Neuron (in vitro differentiated cells): ENCODE results near the gene HESX1.

Experiments used
- H2AFZ ChIP-seq: one replicate; pipeline ENCODE4 v1.6.1; 2013; ENCODE audit warnings: low read depth, mild to moderate bottlenecking, inconsistent platforms, low read length, moderate library complexity
- H3K27me3 ChIP-seq: one replicate; pipeline ENCODE4 v1.6.1; 2013; ENCODE audit warnings: low read length; ENCODE audit not compliant: insufficient read depth
- H3K36me3 ChIP-seq: one replicate; pipeline ENCODE4 v1.6.1; 2013; ENCODE audit warnings: low read length; ENCODE audit not compliant: insufficient read depth
- H3K4me1 ChIP-seq: one replicate; pipeline ENCODE4 v1.6.1; 2013; ENCODE audit warnings: low read length; ENCODE audit not compliant: insufficient read depth
- H3K4me3 ChIP-seq: 2 replicates; pipeline ENCODE4 v1.5.1; 2013; ENCODE audit warnings: mild to moderate bottlenecking, low read length, moderate library complexity
- H3K9me3 ChIP-seq: one replicate; pipeline ENCODE4 v1.6.1; 2013; ENCODE audit warnings: low read length

HESX1 gene

DNA sequence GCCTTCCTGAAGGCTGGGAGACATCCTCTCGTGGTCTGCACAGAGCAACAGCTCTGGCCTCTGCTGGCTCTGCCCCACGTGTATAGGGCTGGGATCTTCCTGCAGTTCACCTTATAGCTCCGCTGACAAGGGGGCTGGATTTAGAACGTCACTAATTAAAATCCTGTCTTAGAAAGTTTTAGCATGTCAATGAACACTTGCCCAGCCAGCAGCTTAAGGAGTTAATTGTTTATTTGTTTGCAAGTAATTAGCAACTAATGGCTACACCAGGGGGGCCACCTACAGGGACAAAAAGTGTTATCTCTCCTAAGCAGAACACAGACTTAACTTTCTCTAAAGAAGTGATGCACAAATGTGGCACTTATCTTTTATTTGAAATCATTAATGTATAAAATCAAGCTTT lies at the start of gene HESX1:
Gene HESX1 (minus strand): TSS at position 84 of the 403 bp plus-strand sequence. CDS start 60 bp downstream, at position 24.
- Histone ChIP-seq H3K9me3 (no peaks in the 10 kb centered on the region), H3K4me3 (no peak within 1 kb of the TSS), H3K4me1 (no peaks in the 10 kb centered on the region), H3K36me3 (no peaks in the 10 kb centered on the region), H2AFZ (no peak within 1 kb of the TSS), H3K27me3 (no peaks in the 10 kb centered on the region)

DNA sequence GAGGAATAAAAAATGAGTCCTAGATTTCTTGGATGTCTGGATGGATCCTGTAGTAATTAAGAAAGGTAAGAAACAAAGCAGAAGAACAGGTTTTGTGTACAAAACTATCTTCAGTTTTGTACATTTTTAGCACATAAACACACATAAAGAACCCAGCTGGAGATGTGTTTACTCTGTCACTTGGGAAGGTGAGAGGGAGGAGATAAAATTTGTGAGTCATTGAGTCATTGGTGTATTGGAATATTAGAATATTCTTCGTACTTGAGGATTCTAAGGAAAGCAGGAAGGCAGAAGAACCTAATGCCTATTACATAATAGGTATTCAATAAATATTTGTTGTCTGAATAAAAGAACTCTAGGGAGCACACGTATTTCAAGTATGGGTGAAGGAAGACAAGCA lies 45.2 kb upstream of the HESX1 start:
- Histone ChIP-seq H3K9me3 (no peaks in the 10 kb centered on the region), H3K4me1 (no peaks in the 10 kb centered on the region), H3K36me3 (peaks cover 74% of the 10 kb centered on the region), H2AFZ (no peak overlapping the region), H3K27me3 (no peaks in the 10 kb centered on the region), H3K4me3 (no peak overlapping the region)

DNA sequence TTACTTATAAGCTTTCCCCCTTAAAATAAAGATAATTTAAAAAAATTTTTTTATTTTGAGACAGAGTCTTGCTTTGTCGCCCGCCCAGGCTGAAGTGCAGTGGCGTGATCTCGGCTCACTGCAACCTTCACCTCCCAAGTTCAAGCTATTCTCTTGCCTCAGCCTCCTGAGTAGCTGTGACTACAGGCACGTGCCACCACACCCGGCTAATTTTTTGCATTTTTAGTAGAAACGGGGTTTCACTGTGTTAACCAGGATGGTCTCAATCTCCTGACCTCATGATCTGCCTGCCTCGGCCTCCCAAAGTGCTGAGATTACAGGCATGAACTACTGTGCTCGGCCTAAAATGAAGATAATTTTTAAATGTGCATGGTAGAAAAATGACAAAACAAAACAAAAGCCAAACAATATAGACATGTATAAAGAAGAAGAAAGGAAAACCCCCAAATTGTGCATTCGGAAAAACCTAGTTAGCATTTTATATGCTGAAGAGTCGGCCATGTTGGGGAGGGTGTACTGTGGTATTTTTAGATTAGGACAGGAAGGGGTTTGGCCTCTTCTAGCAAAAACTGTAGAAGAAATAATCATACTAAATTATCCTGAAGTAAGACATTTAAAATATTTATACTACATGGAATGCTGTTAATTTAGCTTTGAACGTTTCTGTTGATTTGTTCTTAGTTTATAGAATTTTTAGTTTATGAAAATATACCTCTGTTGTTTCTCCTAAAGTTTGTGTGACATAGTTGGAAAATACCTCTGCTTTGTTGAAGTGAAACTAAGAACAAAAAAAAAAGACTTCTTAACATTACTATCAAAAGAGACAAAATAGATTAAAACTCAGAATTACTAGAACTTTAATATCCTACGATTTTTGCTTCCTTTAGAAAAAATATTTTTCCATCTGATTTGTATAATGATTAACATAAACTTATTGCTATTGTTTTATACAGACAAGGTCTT lies 35.1 kb upstream of the HESX1 start:
- Histone ChIP-seq H3K9me3 (peaks cover 2% of the 10 kb centered on the region), H2AFZ (no peak overlapping the region), H3K36me3 (peaks cover 13% of the 10 kb centered on the region), H3K4me3 (no peak overlapping the region), H3K27me3 (no peaks in the 10 kb centered on the region), H3K4me1 (no peaks in the 10 kb centered on the region)

DNA sequence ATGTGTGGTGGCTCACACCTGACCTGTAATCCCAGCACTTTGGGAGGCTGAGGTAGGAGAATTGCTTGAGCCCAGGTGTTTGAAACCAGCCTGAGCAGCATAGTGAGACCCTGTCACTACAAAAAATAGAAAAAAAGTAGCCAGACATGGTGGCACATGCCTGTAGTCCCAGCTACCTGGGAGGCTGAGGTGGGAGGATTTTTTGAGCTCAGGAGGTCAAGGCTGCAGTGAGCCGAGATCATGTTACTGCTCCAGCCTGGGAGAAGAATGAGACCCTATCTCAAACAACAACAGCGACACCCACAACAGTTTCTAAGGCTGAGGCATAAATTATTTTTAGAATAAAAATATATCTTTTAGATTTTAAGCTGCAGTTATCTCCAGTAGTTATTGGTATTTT lies 34.0 kb upstream of the HESX1 start:
- H3K27me3 ChIP-seq = no peaks in the 10 kb centered on the region
- no peak overlapping the region for H3K4me3 ChIP-seq
- peaks cover 7% of the 10 kb centered on the region for H3K36me3 ChIP-seq
- H2AFZ ChIP-seq = no peak overlapping the region
- peaks cover 2% of the 10 kb centered on the region for H3K9me3 ChIP-seq
- peaks cover 7% of the 10 kb centered on the region for H3K4me1 ChIP-seq

DNA sequence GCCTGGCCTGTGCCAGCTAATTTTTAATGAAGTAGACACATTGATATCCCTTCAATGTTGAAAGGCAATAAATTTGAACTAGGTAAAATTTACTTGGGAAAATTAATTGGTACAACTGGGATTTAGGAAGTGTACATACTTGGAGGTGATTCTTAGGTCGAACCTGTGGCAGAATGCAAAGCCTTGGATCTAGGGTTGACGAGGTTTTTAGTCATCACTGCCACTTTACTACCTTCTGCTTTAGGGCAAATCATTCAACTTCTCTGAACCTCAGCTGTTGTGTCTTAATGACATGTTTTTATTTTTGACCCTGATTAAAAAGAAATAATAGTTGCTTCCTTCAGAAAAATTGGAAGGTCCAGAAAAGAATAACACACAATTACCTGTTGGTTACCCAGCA lies 30.2 kb upstream of the HESX1 start:
- Histone ChIP-seq H3K36me3 (no peaks in the 10 kb centered on the region), H3K9me3 (no peaks in the 10 kb centered on the region), H3K27me3 (no peaks in the 10 kb centered on the region), H2AFZ (no peak overlapping the region), H3K4me3 (no peak overlapping the region), H3K4me1 (peaks cover 12% of the 10 kb centered on the region)

DNA sequence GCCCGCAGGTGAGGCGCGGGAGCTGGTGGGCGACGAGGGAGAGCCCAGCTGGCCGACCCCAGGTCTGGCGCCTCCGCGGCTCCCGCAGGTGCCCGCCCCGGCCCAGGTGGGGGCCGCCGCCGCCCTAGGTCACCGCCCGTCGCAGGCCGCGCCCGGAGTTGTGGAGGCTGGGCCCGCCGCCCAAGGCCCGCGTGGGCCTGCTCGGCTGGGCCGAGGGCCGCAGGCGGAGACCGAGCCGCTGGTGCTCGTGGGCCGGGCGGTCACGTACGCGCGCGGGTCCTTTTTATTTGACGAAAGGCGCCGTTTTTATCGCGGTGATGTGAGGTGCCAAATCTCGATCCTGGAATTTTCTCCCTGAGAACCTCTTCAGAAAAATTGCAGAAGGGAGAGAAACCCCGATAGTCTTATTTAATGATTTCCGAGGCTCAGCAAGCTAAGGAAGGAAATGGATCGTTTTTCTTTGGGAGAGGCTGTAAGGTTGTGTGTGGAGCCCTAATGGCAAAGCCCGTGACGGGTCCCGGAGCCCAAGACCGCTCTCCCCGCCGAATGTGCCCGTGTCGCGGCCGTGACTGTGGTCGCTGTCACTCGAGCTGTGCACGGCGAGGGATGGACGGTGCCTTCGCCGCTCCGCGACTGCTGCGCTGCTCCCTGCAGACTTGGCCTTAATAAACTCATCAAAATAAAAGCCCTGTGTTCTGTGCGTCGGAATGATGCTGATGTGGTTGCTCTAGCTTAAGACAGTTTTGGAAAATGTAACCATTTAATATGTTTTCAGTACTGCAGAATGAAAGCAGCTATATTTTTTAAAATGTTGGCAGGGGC lies 28.4 kb upstream of the HESX1 start:
- H3K4me1 ChIP-seq = peaks cover 12% of the 10 kb centered on the region

DNA sequence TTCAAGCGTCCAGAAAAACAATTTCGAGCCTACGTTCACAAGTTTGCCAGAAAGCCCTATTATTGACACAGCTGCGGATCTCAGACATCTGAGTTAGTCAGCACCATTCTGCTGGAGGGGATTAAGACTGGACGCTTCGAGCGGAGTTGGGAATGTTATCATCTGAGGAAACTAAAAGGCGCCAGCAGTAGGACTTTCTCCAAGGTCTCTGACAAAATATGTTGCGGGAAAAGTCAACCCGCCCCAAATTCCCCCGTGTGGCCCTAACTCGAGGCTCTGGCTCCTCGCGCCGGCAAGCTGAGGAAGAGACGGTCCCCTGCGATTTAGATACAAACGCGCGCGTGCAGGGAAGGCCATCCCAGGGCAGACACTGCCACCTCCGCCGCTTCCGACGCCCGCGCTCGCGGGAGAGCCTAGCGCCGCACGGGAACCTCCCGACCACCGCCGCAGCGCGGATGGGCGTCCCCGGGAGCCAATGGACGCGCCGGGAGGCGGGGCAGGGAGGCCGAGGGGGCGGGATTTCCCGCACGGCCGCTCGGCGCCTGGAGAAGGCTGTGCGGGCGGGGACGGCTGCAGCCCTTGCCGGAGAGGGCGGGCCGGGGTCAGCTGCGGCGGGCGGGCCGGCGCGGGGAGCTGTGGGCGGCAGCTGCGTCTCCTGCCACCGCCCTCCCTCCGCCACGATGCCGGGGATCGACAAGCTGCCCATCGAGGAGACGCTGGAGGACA lies 27.6 kb upstream of the HESX1 start, which contains the start of gene APPL1:
Gene APPL1 (plus strand): TSS at position 526 of the 726 bp plus-strand sequence. CDS start 155 bp downstream, at position 681.
- no peaks in the 10 kb centered on the region for H3K27me3 ChIP-seq
- H3K9me3 ChIP-seq = no peaks in the 10 kb centered on the region
- no peaks in the 10 kb centered on the region for H3K36me3 ChIP-seq
- peaks cover 12% of the 10 kb centered on the region for H3K4me1 ChIP-seq
- peak within 1 kb of the TSS; percentile 97 for H3K4me3 ChIP-seq
- H2AFZ ChIP-seq = peak within 1 kb of the TSS; percentile 98

More for the DNA sequence above, 28.4 kb upstream of the HESX1 start:
- Histone ChIP-seq H3K9me3 (no peaks in the 10 kb centered on the region), H2AFZ (peak overlapping the region; percentile 98), H3K36me3 (no peaks in the 10 kb centered on the region), H3K4me3 (peak overlapping the region; percentile 97), H3K27me3 (no peaks in the 10 kb centered on the region)

DNA sequence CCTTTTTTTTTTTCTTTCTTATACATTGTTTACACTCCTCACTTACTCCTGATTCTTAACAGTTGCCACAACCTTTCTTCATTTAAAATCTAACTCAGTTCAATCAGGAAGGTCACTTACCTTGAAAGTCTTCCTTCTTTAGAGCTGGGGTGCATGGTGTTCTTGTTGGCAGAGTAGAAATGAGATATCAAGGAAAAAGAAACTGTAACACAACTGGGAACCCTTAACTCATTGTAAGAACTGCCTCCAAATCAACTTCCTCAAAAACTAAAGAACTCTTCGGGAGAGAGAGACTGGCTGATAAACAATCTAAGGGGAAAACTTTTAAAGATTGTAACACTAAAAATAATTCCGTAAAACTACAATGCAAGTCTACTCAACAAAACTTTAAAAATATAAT lies 26.4 kb upstream of the HESX1 start:
- H3K36me3 ChIP-seq = no peaks in the 10 kb centered on the region
- no peaks in the 10 kb centered on the region for H3K9me3 ChIP-seq
- H2AFZ ChIP-seq = no peak overlapping the region
- H3K4me3 ChIP-seq = no peak overlapping the region
- no peaks in the 10 kb centered on the region for H3K27me3 ChIP-seq
- H3K4me1 ChIP-seq = peaks cover 12% of the 10 kb centered on the region

DNA sequence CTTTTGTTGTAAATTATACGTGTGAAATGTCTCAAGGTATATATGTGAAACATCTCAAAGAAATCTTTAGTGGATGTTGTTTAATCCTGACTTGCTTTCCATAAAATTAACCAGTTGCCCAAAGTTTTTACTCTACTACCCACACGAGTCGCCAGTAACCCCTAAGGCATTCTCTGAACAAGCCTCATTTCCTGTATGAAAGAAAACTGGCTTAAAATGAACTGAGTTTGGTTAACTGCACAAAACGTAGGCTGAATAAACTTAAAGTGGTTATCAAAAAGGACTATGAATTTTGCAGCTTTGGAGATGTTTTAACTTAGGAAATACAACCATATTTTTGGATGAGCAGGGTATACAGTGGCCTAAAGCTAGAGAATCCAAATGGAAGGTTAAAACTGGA lies 25.1 kb upstream of the HESX1 start:
- Histone ChIP-seq H3K4me3 (no peak overlapping the region), H3K4me1 (peaks cover 12% of the 10 kb centered on the region), H3K36me3 (no peaks in the 10 kb centered on the region), H3K9me3 (no peaks in the 10 kb centered on the region), H3K27me3 (no peaks in the 10 kb centered on the region), H2AFZ (no peak overlapping the region)

DNA sequence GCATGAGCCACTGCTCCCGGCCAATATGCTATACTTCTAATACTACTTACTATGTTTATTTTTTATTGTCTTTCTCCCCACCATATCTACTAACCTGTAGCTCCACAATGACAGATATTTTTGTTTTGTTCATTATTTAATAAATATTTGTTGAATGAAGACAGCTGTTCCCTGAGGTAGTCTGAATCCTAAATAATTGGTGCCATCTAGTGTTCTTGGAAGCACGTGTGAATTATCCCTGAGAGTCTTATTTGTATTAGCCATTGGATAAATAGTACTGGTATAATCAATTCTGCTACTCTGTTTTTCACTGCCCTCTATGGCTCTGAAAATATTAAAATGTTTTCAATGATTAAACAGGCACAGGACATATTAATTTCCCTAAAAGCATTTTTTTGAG lies 22.1 kb upstream of the HESX1 start:
- peaks cover 3% of the 10 kb centered on the region for H3K4me1 ChIP-seq
- H3K27me3 ChIP-seq = no peaks in the 10 kb centered on the region
- no peak overlapping the region for H2AFZ ChIP-seq
- H3K36me3 ChIP-seq = no peaks in the 10 kb centered on the region
- H3K4me3 ChIP-seq = no peak overlapping the region
- H3K9me3 ChIP-seq = no peaks in the 10 kb centered on the region

DNA sequence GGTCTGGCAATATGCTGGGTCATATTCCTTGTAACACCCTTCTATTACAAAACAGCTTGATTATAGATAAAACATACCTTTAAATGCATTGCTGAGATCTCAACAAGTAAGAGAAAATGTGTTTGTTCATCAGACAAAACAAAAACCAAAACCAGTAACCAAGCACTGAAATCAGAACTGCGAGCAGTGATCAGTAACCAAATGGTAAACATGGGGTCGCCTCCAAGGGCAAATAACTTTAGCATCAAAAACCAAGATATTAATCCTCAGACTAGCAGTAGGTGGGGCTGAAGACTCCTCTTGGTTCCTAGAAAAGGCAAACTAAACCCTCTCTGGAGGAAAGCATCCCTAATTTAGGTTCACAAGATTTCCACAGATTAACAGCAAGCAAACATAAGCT lies 6.6 kb upstream of the HESX1 start:
- H2AFZ ChIP-seq = no peak overlapping the region
- H3K4me1 ChIP-seq = no peaks in the 10 kb centered on the region
- no peaks in the 10 kb centered on the region for H3K27me3 ChIP-seq
- H3K4me3 ChIP-seq = no peak overlapping the region
- no peaks in the 10 kb centered on the region for H3K9me3 ChIP-seq
- no peaks in the 10 kb centered on the region for H3K36me3 ChIP-seq

DNA sequence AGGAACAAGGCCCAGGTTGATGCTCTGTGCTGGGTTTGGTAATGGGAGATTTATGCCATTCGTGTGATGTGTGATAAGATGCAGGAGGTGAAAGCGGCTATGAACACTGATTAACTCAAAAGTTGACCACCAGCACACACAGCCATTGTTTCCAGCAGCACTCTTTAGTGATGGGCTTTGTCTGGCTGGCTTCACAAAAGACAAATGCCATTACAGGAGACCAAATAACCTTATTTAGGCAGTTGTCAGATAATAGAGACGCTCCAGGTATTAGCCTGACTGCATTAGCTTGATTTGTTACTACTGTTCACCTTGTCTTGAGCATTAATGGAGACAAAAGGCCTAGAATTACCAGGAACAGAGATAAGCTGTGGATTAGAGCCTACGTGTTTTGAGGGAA lies 5.1 kb downstream of the HESX1 start:
- no peaks in the 10 kb centered on the region for H3K4me1 ChIP-seq
- no peak overlapping the region for H3K4me3 ChIP-seq
- no peaks in the 10 kb centered on the region for H3K27me3 ChIP-seq
- H3K9me3 ChIP-seq = no peaks in the 10 kb centered on the region
- no peak overlapping the region for H2AFZ ChIP-seq
- H3K36me3 ChIP-seq = no peaks in the 10 kb centered on the region
